GM19099 (cell line): ENCODE data around the gene IFNA14.

Experiments used
- POLR2A ChIP-seq: IDR thresholded peaks from 3 replicates; pipeline ENCODE4 v1.6.1; 2011; ENCODE audit warnings: low read depth; ENCODE audit not compliant: insufficient read length; ENCODE audit errors: extremely low read depth

The IFNA14 gene

DNA sequence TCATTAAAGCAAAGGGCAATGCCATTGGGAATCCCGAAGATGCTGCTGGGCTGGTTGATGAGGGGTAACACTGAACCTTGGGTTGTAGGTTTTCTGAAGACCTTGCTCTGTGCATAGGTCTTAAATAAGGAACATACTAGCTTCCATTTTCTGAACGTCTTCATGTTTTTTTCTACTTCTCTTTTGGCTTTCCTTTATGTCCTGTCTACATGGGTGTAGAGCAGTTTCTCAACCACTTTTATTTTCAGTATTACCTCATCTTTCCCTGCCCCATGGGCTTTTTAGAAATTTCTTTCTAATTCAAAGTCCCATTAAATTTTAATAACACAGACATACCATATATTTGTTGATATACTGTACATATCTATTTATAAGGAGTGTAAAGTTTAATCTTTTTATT is at the start of gene IFNA14:
TSS of gene IFNA14 (minus strand) at position 95 of the 400 bp plus-strand sequence. CDS start at position 25, 70 bp downstream.
- TF ChIP-seq POLR2A = no peak

GRCh38 chr9:21287280-21287679 is 47.5 kb upstream of the IFNA14 start:
- TF ChIP-seq POLR2A = no peak

GRCh38 chr9:21286659-21287058 is 46.9 kb upstream of the IFNA14 start:
- TF ChIP-seq POLR2A = no peak

- TF ChIP-seq POLR2A = no peak
Observed at GRCh38 chr9:21286099-21286498, 46.3 kb upstream of the IFNA14 start.

DNA sequence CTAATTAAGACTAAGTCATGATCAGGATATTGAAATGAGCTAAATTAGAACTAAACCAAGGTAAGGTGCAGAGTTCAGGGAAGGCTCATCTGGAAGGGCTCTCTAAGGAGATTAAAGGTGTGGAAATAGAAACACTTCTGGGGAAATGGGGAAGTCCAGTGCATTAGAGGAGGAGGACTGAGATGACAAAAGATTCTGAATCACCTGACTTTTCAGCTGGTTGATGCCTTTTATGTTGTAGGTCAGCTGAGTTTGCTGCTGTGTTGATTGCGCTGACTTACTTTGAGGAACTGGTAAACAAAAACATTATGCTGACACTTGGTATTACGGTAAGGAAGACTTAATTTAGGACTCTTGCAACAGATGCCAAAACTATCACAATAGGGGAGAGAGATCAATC is 41.5 kb upstream of the IFNA14 start:
- no peak for TF ChIP-seq POLR2A

DNA sequence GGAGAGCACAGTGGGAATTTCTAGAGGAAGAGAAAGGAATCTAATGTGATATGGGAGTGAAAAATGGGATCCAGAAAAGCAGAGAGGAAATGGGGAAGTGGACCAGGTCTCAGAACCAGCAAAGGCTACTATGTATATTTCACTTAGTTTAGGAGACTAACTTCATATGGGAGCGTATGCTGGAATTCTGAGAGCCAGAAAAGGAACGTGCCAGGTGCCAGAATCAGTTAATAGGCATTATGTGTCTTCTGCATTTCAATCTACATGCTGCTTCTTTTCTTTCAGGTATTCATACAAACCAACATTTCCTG is 28.5 kb upstream of the IFNA14 start:
- TF ChIP-seq POLR2A = no peak

GRCh38 chr9:21267485-21268346 is 27.9 kb upstream of the IFNA14 start:
- no peak for TF ChIP-seq POLR2A

GRCh38 chr9:21266733-21267484 is 27.1 kb upstream of the IFNA14 start:
- TF ChIP-seq POLR2A = no peak

GRCh38 chr9:21265421-21266189 is 25.8 kb upstream of the IFNA14 start:
- TF ChIP-seq POLR2A = no peak

- no peak for TF ChIP-seq POLR2A
Observed at GRCh38 chr9:21255538-21256212, 15.9 kb upstream of the IFNA14 start.

GRCh38 chr9:21252721-21253547 is 13.1 kb upstream of the IFNA14 start:
- no peak for TF ChIP-seq POLR2A

DNA sequence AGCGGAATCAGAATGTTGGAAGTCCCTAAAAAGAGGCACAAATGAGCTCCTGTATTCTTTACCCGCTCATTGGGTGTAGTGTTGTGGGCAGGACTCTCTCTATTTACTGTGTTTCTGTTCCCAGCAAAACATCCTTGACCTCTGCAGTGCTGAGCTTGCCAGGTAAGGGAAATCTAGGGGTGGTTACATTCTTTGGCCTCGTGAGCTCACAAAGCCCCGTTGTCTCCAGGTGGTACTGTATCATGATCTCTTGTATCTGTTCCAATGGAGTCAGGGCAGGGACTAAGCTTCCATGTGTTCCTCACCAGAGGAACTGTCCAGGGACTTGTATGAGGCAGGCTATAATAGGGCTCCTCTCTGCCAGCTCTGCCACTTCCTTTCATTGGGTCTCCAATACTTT is 11.8 kb upstream of the IFNA14 start:
- no peak for TF ChIP-seq POLR2A

DNA sequence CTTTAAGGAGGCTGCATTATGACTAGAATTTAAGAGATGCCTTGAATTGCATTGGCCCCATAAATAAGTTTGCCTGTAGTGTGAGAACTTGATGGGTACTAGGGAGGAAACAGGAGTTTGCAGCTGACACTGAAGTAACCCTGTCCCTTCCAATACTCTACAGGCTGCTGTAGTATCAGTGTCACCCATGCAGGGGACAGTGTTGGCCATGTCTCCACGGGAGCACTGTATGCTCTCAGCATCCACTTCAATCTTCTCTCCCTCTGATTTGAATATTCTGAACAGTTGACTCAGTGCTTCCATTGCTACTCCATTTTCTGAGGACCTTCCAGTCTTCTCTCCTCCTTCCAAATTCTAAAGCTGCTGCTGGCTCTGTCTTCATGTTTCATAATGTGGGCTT is 11.4 kb upstream of the IFNA14 start:
- no peak for TF ChIP-seq POLR2A

GRCh38 chr9:21244836-21245235 is 5.0 kb upstream of the IFNA14 start:
- TF ChIP-seq POLR2A = no peak
